Activated T-helper 1 cell treated with Interleukin-2 at 50 U/mL for 16 hours (primary cell): ENCODE results near the gene ZBTB20.

Source experiments
- DNase-seq: peaks from one replicate; pipeline ENCODE4 v3.0.0-alpha.2; 2020; ENCODE audit warnings: low read depth

Gene ZBTB20

DNA sequence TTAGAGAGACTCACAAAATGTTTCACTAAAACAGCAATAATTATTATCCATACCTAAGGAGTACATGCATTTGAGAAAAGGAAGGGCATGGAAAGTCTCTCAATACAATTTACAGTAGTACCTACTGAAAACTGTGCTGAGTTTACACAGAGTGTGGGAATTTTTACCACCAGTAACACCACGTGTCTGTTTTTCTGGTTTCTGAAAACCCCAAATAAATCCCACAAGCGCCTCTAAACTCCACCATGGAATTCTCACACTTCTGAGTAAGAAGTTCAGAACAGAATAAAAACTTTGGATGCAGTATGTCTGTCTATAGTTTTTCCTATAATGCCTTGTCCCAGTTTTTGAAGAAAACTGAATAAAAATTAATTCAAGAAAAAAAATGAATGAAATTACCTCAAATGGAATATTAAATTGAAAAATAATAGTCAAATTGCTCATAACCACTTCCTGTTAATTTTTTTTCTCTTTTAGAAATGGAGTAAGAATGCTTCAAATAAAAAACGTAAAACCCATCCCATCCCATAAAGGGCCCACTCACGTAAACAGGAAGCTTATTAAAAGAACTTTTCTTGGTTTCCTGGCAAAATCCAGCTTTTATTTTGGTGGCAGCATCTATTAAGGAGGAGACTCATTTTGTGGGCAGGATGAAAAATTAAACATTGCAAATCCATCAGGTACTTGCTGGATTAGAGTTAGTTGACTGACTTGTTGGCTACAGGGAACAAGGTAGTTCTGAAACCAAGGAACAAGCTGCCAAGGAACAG is 475.2 kb downstream of the ZBTB20 start:
- DNase-seq, result no peak

DNA sequence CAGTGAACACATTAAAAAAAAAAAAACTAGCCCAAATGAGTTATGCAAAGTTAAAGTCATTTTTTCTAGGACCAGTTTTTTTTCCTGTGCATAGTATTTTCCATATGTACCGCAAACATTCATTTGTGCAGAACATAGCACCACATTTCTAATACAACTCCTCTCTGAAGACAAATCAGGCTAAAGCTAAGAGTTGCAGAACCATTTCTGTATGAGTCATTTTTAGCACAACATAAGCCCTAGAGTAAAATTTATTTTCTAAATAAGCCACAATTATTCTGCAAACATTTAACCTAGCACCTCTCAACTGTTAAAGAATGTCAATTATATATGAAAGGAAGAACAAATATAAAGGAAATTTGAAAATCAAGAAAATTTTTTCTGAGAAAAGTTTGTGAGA is 477.5 kb downstream of the ZBTB20 start:
- DNase-seq, result no peak

DNA sequence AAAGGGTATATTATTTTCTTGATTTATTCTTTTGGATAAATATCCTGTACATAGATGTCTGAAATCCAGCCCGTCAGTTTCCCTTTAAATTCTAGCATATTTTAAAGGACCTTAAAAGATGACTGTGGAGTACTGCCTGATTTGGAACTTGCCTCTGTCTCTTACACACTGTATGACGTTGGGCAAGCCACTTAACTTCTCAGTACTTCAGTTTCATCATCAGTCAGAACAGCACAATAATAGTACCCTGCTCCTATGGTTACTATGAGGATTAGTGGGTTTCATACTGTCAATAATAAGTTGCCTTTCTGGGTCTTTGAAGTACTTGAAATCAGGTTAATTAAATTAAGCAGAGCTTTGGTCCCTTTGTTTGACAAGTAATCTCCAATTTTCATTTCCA is 479.0 kb downstream of the ZBTB20 start:
- DNase-seq, result no peak

DNA sequence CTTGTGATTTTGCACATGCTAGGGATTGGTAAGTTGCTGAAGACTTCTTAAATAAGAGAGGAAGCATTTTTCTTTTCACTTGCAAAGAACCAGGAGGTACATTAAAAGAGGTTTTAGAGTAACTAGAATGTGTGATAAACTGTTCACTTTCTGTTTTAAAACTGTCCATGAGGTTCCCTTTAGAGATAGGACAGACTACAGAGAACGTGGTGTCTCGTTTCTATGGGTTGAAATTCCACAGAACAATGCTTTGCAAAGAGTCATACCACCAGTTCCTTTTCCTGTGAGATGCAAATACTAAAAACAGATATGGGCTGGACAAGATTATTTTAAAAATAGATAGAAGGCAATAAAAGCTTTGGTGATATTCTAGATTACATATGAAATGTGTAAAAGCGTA is 480.5 kb downstream of the ZBTB20 start:
- DNase-seq, result no peak

DNA sequence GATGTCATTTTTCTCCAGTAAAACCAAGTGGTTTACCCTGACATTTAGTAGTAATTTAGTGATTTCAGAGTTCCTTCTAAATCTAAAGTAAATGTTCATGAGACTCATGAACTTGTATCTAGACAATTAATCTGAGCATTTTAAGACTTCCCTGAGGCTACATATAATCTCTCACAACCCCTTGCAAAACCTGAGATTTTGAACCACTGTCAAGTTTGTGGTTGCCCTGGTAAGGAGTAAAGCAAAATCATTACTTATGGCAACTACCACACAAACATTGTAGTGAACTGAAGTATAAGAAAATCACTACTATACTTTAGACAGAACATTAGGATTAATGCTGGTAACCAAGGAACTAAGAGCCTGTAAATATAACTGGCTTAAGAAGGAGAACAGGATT is 483.1 kb downstream of the ZBTB20 start:
- no peak for DNase-seq

DNA sequence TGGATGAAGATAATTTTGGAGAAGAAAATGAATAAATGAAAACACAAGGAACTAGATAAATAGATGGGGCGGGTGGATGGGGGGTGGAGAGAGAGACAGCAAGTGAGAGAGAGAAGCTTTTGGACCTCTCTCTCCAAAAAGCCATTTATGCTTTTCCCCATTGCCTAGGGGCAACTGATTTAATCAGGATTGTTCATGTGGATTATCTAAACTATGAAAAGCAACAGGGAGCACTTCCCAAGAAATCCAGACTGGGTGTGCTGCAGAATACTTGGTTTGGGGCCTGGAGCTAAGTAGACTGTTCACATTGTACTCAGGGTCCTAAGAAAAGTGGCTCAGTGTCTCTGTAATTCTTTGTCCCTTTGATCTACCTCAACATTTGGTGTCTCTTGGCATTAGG is 486.3 kb downstream of the ZBTB20 start:
- DNase-seq, result no peak

DNA sequence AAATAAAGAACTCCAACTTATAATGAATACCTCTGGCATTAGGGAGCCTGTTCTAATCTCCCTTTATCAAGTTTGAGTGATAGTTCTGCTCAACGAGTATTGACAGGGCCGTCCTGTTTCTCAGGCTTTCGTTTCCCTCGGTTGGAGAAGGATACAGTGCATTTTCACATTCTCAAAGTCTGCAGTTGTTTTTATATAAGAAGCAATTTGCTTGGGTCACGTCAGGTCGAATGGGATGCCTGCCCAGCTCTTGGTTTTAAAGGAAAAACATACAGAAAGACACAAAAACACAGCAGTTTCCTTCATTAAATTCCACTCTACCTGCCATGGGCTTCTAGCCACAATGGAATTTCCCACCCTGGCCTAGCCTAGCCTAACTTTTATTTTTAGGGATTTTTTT is 487.0 kb downstream of the ZBTB20 start:
- DNase-seq, result no peak

DNA sequence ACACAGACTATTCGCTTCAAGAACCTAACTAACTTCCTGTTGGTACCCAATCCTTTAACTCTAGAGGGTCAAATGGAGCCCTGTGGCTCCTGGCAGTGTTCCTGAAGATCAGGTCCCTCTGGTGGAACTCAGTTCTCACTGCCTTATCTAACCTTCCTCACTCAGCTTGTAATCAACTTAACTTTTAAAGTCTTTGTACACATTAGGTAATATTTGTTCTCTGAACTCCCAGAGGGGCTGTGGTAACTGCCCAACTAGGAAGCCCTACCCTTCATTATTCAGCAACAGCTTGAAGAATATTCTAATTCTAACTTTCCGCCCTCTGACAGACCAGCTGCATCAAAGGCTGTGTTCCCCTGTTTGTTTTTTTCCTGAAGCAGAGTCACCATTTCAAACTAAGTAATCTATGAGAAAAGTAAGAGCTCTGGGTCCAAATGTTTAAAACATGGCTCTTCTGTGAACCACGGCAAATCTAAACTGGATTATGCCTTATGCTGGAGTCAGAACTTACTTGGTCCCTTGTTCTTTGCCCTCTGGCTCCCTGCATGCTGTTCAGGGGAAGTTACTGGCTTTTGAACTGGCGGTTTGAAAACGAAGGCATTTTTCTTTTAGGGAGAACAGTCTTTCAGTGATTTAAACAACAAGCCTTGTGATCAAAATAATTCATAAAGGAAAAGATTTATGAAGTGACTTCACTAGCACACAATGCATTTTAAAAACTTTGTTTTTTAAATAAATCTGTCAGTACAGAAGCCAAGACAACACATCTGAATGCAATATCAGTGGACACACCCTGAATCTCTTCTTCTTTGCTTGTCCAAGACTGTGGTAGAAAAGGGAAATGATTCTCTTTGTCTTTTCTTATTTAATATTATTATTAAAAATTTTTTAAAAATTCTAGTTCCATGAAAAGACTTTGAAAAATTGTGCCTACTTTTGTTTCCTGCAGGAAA is 487.7 kb downstream of the ZBTB20 start:
- no peak for DNase-seq

DNA sequence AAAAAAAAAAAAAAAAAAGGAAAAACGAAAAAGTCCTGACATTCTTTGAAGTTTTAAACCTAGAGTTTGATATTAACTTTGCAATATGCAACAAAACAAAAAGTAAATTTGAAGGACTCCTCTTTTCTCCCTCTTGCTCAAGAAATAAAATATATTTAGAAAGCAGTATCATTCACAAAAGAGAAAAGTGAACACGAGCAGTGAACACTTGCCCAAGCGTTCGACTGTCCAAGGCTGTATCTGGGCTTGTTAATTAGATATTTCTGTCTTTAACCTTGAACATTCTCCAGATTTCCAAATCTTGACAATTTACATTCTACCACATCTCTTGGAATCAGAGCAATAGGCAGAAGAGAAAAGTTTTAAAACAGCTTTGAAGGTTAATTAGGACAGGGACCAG is 495.5 kb downstream of the ZBTB20 start:
- DNase-seq, result no peak

DNA sequence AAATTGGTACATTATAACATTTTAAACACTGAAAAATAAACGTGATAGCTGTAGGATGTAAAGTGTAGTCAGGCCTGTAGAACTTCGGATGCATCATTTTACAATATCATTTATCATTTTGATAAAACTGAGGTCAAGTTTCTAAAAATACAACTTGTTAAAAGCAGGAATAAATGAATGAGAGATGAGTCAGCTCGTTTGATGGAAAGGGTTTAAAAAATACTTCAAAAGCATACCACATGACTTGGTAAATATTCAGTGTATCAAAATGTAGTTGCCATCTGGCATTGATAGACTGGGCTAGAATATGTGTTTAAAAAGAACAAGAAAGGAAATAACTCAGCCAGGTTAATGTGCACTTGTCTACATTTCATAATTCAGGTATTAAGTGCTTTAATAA is 496.3 kb downstream of the ZBTB20 start:
- no peak for DNase-seq

DNA sequence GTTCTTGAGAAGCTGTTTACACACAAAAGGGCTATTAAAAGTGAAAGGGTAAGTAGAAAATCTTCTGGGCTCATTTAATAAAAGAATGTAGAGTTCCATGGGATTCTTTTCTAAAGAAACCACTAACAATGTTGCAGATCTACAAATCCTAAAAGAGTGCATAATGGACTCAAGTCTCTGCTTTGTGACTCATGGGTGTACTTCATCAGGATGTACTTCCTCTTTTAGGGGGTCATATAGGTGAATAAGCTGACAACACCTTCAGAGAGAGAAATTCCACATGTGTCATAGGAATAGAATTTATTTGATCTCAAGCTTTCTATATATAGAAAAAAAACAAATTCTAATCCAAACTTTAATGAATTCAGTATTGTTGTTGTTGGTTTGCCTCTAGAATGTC is 497.8 kb downstream of the ZBTB20 start:
- DNase-seq, result no peak

DNA sequence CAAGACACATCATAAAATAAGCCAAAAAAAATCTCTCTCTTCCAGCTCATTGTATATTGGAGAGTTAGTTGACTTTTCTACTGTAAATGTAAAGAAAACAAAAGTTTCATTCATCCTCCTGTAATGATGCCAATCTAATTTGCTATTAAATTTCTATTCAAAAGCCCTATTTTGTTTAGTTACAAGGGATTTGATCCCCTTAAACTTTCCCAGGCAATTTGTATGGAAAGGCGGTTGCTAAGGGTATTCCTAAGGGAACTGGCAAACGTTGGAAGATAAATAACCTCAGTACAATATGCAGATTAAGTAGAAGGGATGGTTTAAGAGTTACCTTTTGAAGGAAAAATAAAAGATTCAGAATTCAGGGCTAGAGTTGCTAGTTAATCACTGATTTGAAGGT is 500.6 kb downstream of the ZBTB20 start:
- DNase-seq, result no peak

DNA sequence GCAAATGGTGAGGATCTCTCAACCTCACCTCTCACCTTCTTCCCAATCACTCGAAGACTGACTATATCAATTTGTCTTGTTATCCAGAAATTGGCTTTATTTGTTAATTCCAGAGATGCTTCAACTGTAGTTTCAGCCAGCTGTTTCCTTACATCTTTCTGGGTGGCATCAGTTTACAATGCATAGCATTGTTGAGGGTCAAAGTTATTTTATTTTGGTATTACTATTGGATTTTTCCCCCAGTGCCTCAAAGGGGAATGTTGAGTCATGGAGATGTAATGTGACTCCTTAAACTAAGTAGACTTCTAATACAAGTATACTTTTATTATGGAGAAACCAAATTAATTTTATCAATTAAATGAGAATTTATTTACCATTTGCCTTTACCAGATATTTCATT is 501.7 kb downstream of the ZBTB20 start:
- DNase-seq, result no peak

DNA sequence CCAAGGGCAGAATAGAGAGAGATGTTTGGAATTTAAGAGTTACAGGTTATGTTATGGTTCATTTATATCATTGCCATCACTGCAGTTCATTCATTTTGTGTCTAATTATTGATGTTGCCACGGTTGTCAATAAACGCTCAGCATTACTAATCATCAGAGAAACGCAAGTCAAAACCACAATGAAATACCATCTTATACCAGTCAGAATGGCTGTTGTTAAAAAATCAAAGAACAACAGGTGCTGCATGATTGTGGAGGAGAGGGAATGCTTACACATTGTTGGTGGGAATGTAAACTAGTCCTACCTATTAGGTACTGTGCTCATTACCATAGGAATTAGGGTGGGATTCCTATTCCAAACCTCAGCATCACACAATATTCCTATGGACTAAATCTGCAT is 502.7 kb downstream of the ZBTB20 start:
- no peak for DNase-seq

DNA sequence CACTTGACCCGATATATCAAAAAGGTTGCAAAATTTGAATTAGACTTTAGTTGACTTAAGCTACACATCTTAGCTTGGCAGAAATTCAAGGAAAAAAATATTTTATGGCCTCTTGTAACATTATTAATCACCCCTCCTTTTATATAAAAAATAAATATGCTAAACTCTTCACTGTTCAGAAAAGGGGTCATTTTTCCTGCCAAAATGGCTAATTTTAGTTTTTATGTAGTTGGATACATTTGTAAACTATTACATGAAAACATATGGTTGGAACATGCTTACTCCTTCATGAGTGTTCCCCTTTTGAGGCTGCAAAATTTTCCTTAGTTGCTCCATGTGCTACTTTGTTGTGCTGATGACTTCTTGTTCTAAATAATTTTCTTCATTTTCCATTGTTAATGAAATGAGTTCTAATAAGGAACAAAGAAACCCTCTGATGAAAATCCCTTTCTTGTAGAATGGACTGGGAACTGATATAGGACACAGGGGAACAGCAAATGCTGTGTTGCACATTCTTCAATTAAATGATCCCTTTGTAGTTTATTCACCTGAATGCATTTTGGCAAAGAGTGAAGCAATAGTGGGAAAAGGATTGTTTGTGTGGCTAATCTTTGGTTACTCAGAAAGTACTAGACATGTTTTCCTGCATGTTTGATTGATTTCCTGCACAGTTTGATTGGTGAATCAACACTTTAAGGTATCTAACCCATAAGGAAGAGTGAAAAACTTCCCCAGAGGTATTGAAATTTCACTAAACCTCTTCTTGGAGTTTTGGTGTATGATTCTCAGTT is 503.9 kb downstream of the ZBTB20 start:
- DNase-seq, result no peak

DNA sequence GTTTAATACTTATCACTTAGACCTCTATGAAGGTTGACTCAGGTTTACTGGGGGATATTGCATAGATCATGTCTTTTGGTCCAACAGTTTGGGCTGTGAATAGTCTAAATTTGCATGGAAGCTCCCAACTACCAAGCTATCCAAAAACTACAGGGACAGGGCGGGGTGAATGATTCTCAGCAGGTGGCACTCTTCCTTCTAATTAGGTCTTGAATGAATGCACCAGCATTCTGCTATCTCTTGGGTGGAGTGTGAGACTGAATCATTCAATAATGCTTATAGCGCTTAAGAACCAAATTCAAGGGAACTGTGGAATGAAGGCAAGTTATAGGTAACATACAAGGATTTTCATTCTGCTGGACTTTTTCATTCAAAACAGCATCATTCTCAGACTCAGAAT is 507.0 kb downstream of the ZBTB20 start:
- DNase-seq, result no peak

DNA sequence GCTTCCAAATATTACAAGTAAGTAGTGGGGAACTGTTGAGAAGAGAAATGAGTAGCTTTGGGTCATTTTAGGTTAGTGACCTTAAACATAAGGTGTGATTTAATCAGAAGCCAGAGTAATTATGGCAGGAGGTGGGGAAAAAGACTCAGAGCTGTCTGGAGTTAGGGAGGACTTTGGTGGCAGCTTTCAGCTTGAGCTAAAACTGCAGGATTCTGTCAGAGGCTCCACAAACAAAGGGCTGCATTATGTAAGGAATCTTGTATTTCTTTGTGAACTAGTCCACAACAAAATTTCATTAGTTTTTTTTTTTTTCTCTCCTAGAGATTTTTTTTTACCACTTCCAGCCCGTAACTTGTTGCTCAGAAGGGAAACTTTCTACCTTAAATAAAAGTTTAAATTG is 507.9 kb downstream of the ZBTB20 start:
- no peak for DNase-seq

DNA sequence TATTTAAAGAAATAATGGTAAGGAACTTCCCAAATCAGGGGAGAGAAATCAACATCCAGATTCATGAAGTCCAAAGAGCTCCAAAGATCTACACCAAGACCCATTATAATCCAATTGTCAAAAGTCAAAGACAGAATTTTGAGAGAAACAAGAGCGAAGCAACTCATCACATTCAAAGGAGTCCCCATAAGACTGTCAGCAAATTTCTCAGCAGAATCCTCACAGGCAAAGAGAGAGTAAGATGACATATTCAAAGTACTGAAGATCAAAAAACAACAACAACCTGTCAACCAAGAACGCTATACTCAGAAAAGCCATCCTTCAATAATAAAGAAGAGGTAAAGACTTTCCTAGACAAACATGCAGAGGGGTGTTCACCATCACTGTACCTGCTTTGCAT is 511.2 kb downstream of the ZBTB20 start:
- DNase-seq, result no peak

DNA sequence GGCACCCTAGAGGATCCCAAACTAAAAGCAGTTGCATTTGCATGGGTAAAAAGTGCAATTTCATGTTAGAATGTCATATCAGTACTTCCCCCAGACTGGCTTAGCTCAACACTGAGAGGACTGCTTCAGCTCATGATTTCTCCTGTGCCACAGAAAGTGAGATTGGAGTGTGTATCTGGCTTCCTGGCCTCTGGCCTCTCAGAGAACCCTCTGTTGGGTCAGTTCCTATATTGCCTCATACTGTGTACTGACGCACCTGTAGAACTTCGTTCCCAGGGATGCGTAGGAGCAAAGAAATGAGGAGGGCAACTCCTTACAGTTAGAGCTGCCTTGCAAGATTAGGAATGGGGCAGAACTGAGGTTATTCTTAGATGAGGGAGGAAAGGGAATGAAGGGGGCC is 512.5 kb downstream of the ZBTB20 start:
- no peak for DNase-seq

DNA sequence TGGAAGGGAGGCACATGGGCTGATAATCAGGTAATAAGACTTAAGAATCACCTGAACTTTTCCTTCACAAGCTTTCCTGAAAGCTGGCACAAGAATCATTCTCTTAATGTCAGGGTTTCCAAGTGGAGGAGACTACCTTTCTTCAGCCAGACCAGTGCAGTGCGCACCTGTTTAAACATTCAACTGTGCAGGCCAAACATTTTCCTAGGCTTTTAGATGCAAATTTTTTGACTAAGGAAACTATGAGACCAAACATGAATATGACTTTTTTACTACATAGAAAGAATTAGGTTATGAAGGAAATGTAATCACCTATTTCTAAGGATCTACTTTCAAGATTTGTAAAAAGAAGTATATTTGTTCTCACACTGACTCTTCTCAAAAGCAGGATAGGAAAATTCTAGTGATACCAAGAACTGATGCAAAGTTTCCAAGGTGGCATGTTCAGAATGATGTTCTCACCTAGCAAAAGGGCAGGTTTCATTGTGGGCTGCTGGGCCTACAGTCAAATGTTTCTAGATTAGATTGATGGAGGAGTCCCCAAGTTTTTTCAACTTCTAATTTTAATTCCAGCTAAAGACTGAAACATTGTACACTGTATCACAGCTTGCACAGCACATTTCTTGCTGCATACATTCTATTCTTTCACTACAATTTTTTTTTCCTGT is 514.2 kb downstream of the ZBTB20 start:
- DNase-seq, result no peak

DNA sequence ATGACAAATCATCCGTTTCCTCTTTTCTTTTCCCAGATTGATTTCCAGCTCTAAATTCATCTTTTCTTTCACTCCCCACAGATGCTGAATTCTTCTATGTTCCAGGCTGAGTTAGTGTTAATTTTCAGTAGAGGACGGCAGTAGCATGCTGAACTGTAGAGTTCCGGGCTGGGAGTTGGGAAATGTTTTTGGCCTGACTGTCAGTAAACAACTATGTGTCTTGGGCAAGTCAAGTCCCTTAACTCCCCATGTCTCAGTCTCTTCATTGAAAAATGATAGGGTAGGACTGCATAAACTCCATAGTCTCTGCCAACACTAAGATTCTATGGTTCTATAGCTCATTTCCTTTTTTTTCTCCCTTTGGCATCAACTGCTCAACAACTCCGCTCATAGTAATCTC is 519.3 kb downstream of the ZBTB20 start:
- DNase-seq, result no peak

DNA sequence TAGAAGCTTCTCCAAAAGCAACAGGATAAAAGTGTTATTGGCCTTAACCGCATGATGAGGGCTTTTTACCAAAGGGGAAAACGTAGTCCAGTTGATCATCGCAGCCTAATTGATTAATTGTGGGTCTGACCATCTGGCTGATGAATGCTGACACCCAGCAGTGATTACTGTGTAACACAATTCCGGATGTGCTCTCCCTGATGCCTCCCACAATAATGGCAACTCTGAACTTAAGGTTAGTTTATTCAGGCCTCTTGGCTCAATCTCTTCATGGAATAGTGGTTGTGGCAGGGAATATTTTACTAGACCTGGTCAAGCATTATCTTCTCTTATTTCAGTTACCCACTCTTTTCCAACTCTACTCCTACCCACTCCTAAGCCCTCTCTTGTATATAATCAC is 520.3 kb downstream of the ZBTB20 start:
- DNase-seq, result no peak
